NCI-H526 (cell line): ENCODE data around the gene HS1BP3.
A peak's percentile ranks its signal among the peaks of the same experiment; 100 is the strongest.

Source experiments
- DNase-seq, 2 experiments: peaks; one replicate each; lab custom pipeline; 2025; lab: John Stamatoyannopoulos, UW

The HS1BP3 gene

GRCh38 chr2:20663196-20664070 lies 12.5 kb upstream of the HS1BP3 start:
- DNase-seq: no peak

- DNase-seq: no peak
These were observed 11.5 kb upstream of the HS1BP3 start for GRCh38 chr2:20662308-20662937.

GRCh38 chr2:20661421-20662307 lies 10.8 kb upstream of the HS1BP3 start:
- DNase-seq: peak; percentile 54 to 68

- no peak for DNase-seq
These were observed 9.9 kb upstream of the HS1BP3 start for GRCh38 chr2:20660506-20661420.

DNA sequence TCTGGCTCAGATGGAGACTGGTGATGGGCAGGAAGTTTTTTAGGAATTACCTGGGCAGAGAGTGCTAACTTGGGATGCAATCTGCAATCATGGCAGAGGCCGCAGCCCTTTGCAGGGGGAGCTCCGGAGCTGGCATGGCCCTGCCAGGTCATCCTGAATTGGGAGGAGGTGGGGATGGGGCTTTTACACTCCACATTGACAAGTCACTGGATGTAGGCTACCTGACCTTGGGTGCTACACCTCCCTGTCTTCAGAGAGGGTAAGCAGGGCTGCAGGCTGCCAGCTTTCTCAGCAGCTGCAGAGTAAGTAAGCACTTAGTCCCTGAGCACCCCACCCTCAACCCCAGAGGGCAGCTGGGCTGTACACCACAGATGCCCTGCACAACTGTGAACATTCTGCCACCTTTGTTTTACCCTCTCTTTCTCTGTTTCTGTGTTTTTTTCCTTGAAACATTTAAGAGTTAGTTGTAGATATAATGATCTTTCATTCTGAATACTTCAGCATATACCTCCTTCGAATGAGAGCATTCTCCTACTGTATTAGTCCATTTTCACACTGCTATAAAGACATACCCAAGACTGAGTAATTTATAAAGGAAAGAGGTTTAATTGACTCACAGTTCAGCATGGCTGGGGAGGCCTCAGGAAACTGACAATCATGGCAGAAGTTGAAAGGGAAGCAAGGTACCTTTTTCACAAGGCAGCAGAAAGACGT lies 6.8 kb upstream of the HS1BP3 start:
- no peak for DNase-seq

DNA sequence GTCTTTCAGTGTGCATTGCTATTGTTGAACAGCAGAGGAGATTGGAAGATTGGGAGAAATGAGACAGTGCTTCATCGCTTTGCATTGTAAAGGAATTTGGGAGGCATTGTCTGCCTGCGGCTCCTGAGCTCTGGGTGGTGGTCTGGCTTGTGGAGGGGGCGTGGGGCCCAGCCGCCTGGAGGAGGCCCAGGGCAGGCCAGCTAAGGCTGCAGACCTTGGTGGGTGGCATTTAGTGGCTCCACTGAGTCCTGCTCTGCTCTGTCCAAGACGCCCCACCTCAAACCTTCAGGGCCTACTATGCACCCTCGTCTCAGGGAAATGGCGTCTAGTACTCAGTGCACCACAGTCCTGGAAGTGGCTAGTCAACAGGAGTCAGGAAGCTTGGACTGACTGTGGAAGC lies 5.7 kb upstream of the HS1BP3 start:
- no peak for DNase-seq

DNA sequence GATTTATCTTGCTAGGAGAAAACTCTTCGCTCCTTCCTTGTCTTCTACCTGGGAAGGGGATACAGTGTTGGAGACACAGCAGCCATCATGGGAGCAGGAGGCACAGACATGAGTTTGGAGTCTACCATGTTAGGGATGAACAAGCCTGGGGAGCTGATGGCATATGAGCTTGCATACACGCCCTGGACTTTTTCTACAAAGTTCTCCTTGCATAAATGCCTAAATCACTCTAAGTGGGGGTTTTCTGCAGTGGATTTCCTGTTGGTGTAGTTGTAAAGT lies 3.6 kb upstream of the HS1BP3 start:
- no peak for DNase-seq

DNA sequence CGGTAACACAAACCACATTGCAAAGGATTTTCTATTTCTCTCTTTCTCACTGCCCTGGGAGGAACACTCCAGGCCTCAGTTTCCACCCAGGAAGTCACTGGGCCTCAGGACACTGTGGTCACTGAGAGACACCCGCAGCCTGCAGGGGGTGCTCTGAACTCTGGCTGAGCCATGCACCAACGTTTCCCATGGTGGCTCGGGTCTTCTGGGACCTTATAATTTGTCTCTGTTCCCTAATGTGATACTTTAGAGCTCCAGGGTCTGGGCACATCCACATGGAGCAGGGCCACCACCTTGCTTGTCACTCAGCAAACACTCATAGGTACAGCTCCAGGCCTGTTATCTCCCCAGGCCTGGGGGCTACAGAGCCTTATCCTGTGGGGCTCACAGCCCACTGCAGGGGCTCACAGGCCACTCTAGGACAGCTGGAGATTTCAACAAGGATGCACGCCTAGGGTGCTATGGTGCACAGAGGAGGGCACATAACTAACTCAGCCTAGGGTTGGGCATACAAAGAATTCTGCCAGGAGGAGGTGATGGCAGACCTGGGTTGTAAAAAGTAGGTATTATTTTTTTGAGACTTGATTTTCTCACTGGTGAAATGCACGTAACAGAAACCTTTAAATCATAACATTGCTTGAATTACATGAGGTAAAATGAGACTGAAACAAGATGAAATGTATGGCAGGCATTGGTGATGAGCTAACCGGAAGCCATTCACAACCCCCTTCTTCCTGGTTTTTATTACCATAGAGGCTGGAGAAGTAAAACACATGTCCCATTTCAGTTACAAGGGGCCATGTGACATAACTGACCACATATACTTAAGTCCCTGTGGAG lies 3.0 kb upstream of the HS1BP3 start:
- DNase-seq: no peak

- no peak for DNase-seq
These were observed 2.0 kb upstream of the HS1BP3 start for GRCh38 chr2:20652673-20653575.

DNA sequence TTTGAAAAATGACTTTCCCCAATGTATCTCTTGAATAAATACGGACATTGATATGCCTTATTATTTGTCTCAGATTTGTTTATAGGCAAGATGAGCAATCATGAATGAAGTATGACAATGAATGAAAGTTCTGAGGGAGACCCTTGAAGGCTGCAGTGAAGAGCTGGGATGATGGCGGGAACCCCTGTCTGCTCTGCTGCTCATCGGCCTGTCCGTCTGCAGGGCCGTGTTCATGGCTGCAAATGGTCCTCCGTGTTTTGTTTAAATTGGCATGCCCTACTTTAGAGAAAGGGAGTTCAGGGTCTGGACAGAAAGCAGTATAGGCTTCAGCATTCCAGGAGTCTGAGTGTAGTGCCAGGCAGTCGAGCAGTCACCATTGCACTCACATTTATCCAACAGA lies 1.2 kb upstream of the HS1BP3 start:
- DNase-seq: no peak

- DNase-seq: no peak
These were observed 817 bp upstream of the HS1BP3 start for GRCh38 chr2:20651731-20652099.

- DNase-seq: peak in 1 of 2 experiments; percentile 64
These were observed 463 bp downstream of the HS1BP3 start for GRCh38 chr2:20650393-20650876.

- DNase-seq: no peak
These were observed 922 bp downstream of the HS1BP3 start for GRCh38 chr2:20649976-20650375.

DNA sequence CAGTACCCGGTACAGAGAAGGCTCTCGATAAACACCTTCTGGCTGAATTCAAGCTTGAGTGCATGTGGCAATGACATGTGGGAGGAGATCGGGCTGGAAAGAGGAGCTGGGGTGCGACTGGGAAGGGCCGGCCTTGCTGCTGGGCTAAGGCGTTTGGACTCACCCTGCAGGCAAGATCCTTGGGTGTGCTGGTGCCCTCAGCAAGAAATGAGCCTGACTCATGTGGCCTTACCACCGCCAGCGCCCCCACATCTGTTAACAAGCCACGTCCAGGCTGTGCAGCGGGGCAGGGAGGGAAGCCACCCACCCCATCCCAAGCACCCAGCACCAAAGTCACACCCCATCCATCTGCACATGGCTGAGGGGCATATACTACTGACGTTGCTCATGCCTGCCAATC lies 1.3 kb downstream of the HS1BP3 start:
- DNase-seq: no peak

DNA sequence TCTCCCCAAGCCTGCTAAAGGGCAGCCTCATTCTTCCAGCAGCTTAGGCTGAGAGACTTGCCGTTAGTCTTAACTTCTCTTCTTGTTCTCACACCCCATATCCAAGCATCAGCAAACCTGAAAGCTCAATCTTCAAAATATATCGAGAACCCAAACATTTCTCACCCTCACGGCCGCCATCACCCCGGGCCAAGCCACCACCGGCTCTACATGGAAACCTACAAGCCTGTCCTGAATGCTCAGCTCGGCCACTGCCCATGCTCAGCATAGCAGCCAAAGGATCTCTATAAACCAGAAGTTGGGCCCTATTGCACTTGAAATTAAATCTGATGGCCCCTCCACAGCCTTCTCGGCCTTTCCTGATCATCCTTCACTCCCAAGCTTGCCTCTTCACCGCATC lies 2.1 kb downstream of the HS1BP3 start:
- DNase-seq: no peak

DNA sequence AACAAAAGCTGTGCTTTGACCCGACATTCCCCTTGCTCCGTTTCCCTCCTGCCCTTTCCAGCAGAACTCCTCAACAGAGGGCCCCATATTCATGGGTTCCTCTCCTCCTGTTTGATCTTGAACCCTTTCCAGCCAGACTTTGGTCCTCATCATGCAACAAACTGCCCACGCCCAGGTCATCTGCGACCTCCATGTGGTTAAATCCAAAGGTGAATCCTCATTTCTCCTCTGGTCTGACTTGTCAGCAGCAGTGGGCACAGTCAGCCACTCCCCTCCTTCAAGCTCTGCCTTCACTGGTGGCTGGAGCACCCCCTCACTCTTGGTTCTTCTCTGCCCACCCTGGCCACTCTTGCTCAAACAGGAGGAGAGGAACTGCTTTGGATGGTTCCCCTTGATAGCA lies 2.7 kb downstream of the HS1BP3 start:
- no peak for DNase-seq

DNA sequence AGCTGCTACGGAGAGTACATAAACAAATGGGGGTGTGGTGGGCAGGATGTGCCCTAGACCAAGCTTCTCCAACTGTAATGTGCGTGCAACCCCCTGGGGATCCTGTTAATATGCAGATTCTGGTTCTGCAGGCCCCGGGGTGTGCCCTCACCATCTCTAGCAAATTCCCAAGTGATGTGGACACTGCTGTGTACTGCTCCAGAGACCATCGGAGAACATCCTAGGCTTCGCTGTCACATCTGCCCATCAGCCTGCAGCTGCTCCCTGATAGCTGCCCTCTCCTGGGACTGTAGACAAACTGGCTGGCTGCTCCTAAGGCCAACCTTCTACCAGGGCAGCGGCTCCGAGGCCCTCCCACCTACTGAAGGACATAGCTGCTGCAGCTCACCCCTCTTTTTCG lies 3.2 kb downstream of the HS1BP3 start:
- peak in 1 of 2 experiments; percentile 41 for DNase-seq

- no peak for DNase-seq
These were observed 3.7 kb downstream of the HS1BP3 start for GRCh38 chr2:20647211-20647610.

DNA sequence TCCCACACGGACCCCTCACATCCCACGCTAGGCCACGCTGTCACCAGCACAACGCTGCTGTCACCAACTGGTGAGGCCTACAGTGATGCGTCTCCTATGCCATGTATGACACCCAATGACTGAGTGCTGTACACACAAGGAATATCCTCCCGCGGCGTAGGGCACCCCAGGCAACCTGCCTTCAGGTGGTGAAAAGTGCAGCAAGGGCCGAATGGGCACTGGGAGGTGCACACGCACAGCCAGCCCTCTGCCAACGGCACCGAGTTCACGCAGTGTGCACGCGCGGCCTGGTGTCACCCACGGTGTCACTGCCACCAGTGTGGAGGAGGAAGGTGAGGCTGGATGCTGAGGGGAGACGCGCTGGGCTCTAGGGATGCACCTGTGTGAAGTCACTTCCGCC lies 4.5 kb downstream of the HS1BP3 start:
- no peak for DNase-seq
